HL-60 (cell line): ENCODE measurements around the gene ABLIM1.

Experiments
- DNase-seq, 2 experiments: peaks; one replicate each; pipeline ENCODE4 v3.0.0-alpha.2; 2010 to 2020; ENCODE audit warnings: low read depth in 1 of 2, low spot score in 1 of 2
- H3K27ac ChIP-seq: fragments of 250-450 bp; sonication (Bioruptor Pico); replicated peaks from 2 replicates; pipeline ENCODE4 v1.5.1; 2020; ENCODE audit warnings: mild to moderate bottlenecking, moderate library complexity
- H3K27me3 ChIP-seq: fragments of 250-450 bp; sonication (Bioruptor Pico); 2 replicates; pipeline ENCODE4 v1.5.1; 2021; ENCODE audit warnings: mild to moderate bottlenecking, moderate library complexity; ENCODE audit not compliant: insufficient read depth, poor library complexity, severe bottlenecking
- H3K4me3 ChIP-seq: replicated peaks from 2 replicates; pipeline ENCODE4 v1.5.1; 2011; ENCODE audit warnings: mild to moderate bottlenecking, control low read depth, low read length; ENCODE audit not compliant: insufficient read depth
- GABPA ChIP-seq: IDR thresholded peaks from 2 replicates; pipeline ENCODE4 v1.6.1; 2012; ENCODE audit warnings: low read depth
- POLR2AphosphoS5 ChIP-seq: IDR thresholded peaks from 2 replicates; pipeline ENCODE4 v1.6.1; 2012; ENCODE audit warnings: low read depth
- SPI1 ChIP-seq: IDR thresholded peaks from 2 replicates; pipeline ENCODE4 v1.6.1; 2012; ENCODE audit warnings: low read depth, mild to moderate bottlenecking, borderline replicate concordance
- TF ChIP-seq, protein P1 (sequence below): IDR thresholded peaks from 2 replicates; pipeline ENCODE4 v1.6.1; 2012; ENCODE audit warnings: low read depth; ENCODE audit not compliant: insufficient replicate concordance
- TF ChIP-seq, protein P2 (sequence below): IDR thresholded peaks from one replicate; pipeline ENCODE4 v1.5.1; 2011; ENCODE audit warnings: low read length, control low read depth, inconsistent platforms; ENCODE audit not compliant: insufficient read depth

ABLIM1 gene

DNA sequence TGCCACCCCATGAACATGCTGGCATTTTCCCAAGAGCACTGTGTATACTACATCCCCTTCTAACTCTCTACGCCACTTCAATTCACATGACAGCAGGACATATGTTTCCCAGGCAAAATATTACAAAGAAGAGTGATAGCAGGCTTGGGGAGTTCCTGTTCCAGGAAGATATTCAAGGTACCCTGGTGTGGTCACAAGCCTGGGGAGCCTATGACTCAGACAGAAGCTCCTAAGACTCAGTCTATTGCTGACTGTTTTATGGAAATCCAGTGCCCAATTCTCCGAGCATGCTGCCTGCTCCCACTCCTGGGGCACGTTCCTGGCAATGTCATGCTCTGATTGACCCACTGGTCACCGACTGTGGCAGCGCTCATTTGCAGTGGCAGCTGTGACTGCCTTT, 23.5 kb upstream of the ABLIM1 start:
- Histone ChIP-seq H3K4me3 (no peak overlapping the region), H3K27ac (no peak overlapping the region), H3K27me3 (peaks cover 2% of the 10 kb centered on the region)
- TF ChIP-seq POLR2AphosphoS5: no peak
- TF ChIP-seq, protein P1, sequence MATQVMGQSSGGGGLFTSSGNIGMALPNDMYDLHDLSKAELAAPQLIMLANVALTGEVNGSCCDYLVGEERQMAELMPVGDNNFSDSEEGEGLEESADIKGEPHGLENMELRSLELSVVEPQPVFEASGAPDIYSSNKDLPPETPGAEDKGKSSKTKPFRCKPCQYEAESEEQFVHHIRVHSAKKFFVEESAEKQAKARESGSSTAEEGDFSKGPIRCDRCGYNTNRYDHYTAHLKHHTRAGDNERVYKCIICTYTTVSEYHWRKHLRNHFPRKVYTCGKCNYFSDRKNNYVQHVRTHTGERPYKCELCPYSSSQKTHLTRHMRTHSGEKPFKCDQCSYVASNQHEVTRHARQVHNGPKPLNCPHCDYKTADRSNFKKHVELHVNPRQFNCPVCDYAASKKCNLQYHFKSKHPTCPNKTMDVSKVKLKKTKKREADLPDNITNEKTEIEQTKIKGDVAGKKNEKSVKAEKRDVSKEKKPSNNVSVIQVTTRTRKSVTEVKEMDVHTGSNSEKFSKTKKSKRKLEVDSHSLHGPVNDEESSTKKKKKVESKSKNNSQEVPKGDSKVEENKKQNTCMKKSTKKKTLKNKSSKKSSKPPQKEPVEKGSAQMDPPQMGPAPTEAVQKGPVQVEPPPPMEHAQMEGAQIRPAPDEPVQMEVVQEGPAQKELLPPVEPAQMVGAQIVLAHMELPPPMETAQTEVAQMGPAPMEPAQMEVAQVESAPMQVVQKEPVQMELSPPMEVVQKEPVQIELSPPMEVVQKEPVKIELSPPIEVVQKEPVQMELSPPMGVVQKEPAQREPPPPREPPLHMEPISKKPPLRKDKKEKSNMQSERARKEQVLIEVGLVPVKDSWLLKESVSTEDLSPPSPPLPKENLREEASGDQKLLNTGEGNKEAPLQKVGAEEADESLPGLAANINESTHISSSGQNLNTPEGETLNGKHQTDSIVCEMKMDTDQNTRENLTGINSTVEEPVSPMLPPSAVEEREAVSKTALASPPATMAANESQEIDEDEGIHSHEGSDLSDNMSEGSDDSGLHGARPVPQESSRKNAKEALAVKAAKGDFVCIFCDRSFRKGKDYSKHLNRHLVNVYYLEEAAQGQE: no peak
- TF ChIP-seq, protein P2, sequence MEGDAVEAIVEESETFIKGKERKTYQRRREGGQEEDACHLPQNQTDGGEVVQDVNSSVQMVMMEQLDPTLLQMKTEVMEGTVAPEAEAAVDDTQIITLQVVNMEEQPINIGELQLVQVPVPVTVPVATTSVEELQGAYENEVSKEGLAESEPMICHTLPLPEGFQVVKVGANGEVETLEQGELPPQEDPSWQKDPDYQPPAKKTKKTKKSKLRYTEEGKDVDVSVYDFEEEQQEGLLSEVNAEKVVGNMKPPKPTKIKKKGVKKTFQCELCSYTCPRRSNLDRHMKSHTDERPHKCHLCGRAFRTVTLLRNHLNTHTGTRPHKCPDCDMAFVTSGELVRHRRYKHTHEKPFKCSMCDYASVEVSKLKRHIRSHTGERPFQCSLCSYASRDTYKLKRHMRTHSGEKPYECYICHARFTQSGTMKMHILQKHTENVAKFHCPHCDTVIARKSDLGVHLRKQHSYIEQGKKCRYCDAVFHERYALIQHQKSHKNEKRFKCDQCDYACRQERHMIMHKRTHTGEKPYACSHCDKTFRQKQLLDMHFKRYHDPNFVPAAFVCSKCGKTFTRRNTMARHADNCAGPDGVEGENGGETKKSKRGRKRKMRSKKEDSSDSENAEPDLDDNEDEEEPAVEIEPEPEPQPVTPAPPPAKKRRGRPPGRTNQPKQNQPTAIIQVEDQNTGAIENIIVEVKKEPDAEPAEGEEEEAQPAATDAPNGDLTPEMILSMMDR: no peak
- no peak for TF ChIP-seq GABPA
- no peak for DNase-seq

DNA sequence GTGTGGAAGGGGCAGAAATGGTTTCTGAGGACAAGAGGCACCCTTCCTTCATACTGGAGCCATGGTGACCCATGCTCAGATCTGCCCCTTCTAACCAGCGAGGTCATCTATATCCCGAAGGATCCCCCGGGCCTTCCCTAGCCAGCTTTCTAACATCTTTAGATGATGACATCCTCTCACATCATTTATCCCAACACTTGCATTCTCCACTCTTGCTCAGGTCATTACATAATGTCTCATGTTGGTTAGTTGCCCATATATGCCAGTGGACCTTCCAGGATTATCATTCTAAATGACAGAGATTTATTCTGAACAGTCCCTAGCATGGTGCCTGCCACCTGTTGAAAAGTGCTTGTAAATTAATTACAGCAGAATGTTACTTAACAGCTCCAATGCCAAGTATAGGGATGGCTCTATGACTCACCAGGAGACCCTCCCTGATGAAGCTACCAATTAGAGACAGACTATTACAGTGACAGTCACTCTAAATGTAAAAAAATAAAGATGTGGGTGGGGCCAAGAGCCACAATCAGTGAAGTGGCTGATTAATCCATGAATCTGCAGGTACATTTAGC, 22.6 kb upstream of the ABLIM1 start:
- no peak for DNase-seq
- no peak for TF ChIP-seq GABPA
- TF ChIP-seq, protein P2: no peak
- TF ChIP-seq, protein P1: no peak
- no peak for TF ChIP-seq SPI1
- no peak for TF ChIP-seq POLR2AphosphoS5
- peaks cover 2% of the 10 kb centered on the region for H3K27me3 ChIP-seq
- H3K27ac ChIP-seq: no peak overlapping the region
- H3K4me3 ChIP-seq: no peak overlapping the region

DNA sequence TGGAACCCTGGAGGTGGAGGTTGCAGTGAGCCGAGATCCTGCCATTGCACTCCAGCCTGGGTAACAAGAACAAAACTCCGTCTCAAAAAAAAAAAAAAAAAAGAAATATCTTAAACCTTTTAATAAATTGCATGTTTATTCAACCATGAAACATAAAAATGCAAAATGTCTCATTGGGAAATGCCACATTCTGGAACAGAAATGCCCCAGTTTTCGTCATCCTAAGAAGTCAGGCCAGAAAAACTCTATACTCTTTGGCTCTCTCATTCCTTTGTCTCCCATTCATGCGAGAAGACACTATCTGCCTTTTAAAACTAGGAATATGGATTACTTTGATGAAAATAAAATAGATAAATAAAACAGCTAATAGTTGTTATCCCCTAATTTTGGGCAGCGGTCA, 21.5 kb upstream of the ABLIM1 start:
- H3K27me3 ChIP-seq: peaks cover 2% of the 10 kb centered on the region
- TF ChIP-seq, protein P2: no peak
- TF ChIP-seq POLR2AphosphoS5: no peak
- TF ChIP-seq GABPA: no peak
- TF ChIP-seq, protein P1: no peak
- TF ChIP-seq SPI1: no peak
- DNase-seq: no peak
- H3K27ac ChIP-seq: no peak overlapping the region
- no peak overlapping the region for H3K4me3 ChIP-seq
